HG03159 (cell line): ENCODE measurements around the gene DTWD1.
"Not testable (repeated sequence)": the region's sequence is repeated elsewhere in the genome, so short reads cannot be mapped to it uniquely, and the experiment has no call there.

Experiments
- ATAC-seq: cut with Tn5 transposase; IDR thresholded peaks from one replicate; pipeline ENCODE4 v1.9.1; 2021; ENCODE audit warnings: mild to moderate bottlenecking, moderate library complexity; ENCODE audit not compliant: unreplicated experiment

Gene DTWD1

GRCh38 chr15:49645277-49645676 is 24.4 kb downstream of the DTWD1 start:
- ATAC-seq = no peak

DNA sequence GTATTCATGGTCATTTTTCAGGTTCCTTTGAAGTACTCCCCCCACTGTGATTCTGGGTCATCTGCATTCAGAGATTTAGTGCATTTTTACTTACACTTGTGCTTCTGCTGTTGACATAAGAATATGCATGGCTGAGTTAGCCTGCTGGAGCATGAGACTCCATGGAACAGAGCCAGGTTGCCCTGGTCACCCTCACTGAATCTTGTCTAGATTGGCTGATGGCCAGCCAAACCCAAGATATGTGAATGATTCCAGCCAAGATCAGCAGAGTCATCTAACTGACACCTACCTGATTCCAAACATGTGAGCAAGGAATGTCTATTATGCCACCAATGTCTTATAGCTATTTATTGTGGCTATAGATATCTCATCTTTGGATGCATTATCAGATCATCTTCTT is 25.1 kb downstream of the DTWD1 start:
- ATAC-seq = no peak

- ATAC-seq = no peak
Measured at GRCh38 chr15:49646891-49647290, 26.0 kb downstream of the DTWD1 start.

DNA sequence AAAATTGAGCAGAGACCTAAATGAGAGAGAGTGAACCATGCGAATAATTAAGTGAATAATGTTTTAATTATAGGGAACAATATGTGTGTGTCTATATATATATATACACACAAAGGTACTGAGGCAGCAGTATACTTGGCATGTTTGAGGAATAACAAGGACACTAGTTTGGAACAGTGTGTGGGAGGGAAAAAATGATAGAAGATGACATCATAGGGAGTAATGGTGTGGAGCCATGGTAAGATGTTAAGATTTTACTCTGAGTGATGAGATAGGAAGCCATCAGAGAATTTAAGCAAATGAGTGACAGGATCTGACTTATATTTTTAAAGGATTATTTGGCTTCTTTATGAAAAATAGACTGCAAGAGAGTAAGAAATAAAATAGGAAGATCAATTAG is 29.1 kb downstream of the DTWD1 start:
- no peak for ATAC-seq

- no peak for ATAC-seq
Measured at GRCh38 chr15:49650676-49651075, 29.8 kb downstream of the DTWD1 start.

DNA sequence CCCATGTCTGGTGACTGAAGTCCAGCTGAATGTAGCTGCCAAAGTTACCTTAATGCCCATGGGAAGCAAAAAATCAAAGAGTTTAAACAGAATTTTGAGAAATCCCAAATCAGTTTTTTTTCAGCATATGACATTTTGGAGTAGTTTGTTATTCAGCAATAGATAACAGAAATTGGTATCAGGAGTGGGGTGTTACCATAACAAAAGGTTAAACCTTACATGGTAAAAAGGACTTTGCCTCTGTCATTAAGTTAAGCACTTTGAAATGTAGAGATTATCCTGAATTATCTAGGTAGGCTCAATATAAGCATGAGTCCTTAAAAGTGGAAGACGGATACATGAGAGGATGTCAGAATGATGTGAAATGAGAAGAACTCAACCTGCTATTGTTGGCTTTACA is 32.1 kb downstream of the DTWD1 start:
- ATAC-seq = no peak

DNA sequence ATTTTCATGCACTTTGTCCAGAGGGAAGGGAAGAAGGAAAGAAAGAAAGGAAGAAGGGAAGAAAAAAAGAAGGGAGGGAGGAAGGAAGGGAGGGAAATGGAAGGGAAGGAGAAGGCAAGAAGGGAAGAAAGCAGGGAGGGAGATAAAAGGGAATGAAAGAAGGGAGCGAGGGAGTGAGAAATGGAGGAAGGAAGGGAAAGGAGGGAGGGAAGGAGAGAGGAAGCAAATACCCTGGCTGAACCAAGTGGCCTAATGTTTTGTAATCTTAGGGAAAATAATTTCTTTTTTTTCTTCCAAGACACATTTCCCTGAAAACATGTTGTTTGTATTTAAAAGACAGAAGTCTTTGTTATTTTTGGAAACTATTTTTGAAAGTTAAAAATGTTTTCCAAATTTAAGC is 35.9 kb downstream of the DTWD1 start:
- no peak for ATAC-seq

DNA sequence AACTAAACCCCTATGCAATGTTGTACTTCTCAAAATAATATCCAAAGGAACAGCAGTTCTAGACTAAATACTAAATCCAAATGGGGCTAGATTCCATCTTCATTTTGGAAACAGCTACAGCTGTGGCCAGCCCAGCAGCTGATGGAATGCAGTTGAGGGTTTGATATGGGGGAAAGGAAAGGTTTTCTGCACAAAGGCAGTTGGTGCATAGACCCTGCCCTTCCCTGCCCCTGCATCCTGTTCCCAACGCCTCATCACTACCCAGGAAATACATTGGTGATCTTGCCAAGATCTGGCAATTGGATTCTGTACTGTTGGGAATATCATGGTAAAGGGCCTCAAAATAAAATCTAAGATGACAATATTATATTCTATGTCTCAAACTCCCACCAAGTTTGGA is 43.9 kb downstream of the DTWD1 start:
- ATAC-seq = no peak

- ATAC-seq = not testable (repeated sequence)
Measured at GRCh38 chr15:49666486-49666885, 45.6 kb downstream of the DTWD1 start.

DNA sequence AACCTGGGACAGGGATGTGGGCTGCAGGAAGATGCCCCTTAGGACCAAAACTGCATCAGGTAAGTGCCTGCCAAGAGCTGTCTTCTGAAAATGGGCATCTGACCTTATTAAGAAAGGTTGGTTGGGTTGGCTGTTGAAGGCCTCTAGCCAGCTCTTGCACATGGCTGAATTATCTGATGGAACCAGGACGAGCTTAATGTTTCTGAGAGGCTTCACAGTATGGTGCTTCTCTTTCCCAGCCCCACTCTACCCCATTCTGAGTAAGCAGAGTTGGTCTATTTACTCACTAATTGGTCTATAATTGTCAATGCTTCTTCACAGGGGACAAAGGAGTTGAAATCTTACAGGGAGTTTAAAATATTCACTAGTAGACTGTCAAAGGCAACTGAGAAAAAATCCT is 48.4 kb downstream of the DTWD1 start:
- no peak for ATAC-seq

DNA sequence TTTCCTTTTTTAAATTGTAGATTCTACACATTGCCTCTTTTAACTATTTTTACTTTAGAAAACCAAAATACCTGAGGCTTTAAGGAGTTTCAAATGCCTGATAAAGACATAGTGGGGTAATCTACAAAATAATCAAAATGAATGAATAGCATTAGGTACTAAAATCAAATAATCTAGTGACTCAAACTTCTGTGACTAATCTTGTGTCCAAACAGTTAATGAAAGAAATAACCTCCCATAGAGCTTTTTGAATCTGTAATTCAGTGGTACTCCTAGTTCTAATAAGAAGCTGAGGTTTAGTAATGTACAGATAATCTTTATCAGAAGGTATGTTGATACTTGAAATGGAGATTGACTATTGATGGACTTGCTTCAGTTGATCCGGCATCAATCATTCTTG is 53.0 kb downstream of the DTWD1 start:
- ATAC-seq = no peak

GRCh38 chr15:49674370-49674769 is 53.5 kb downstream of the DTWD1 start:
- ATAC-seq = no peak

- ATAC-seq = no peak
Measured at GRCh38 chr15:49675041-49675440, 54.2 kb downstream of the DTWD1 start.

- no peak for ATAC-seq
Measured at GRCh38 chr15:49678655-49679054, 57.8 kb downstream of the DTWD1 start.

GRCh38 chr15:49686599-49686998 is 65.8 kb downstream of the DTWD1 start:
- ATAC-seq = no peak

GRCh38 chr15:49688135-49688790 is 67.4 kb downstream of the DTWD1 start:
- no peak for ATAC-seq

GRCh38 chr15:49692514-49693090 is 71.8 kb downstream of the DTWD1 start:
- ATAC-seq = no peak

GRCh38 chr15:49693498-49693897 is 72.7 kb downstream of the DTWD1 start:
- no peak for ATAC-seq

DNA sequence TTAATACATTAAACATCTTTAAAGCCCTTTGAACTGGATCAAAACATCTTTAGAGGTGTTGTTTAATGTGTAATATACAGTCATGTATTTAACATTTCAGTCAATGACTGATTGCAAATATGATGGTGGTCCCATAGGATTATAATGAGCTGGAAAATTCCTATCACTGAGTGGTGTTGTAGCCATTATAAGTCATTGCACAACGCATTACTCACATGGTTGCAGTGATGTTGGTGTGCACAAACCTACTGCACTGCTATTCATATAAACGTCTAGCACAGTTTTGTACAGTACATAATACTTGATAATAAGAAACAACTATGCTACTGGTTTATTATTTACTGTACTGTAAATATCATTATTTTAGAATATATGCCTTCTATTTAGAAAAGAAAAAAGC is 75.6 kb downstream of the DTWD1 start:
- ATAC-seq = no peak

- no peak for ATAC-seq
Measured at GRCh38 chr15:49697121-49697520, 76.3 kb downstream of the DTWD1 start.

- not testable (repeated sequence) for ATAC-seq
Measured at GRCh38 chr15:49702982-49703381, 82.1 kb downstream of the DTWD1 start.
